ENCODE data around the gene IGSF3.
"Not testable (repeated sequence)": the region's sequence is repeated elsewhere in the genome, so short reads cannot be mapped to it uniquely, and the experiment has no call there.

- not testable (repeated sequence) for TF ChIP-seq CTCF (conservative IDR thresholded peaks at IDR 0.05 in 1 of 2, IDR thresholded peaks at IDR 0.05 in 1 of 2; ENCODE audit: extremely low read depth in 1 of 2, insufficient read depth in 1 of 2, low read depth in 1 of 2, low read length in 2 of 2); EZH2 (IDR thresholded peaks at IDR 0.05; ENCODE audit: borderline replicate concordance, low read length)
These were observed 75.5 kb downstream of the IGSF3 start for GRCh38 chr1:116591951-116592605.
